Measurements from ENCODE around the gene KHDC3L.
"Not testable (repeated sequence)": the region's sequence is repeated elsewhere in the genome, so short reads cannot be mapped to it uniquely, and the experiment has no call there.

- not testable (repeated sequence) for TF ChIP-seq CTCF (conservative IDR thresholded peaks at IDR 0.05); EZH2 (IDR thresholded peaks at IDR 0.05; ENCODE audit: low read depth)
These were observed 19.1 kb downstream of the KHDC3L start for GRCh38 chr6:73381531-73381930.
